Fibroblast of lung (primary cell): Measurements from ENCODE around the gene RPS25.

Experiments used
- EZH2 ChIP-seq: IDR thresholded peaks from 2 replicates; pipeline ENCODE4 v1.5.1; 2012; ENCODE audit warnings: low read length, control low read depth, mild to moderate bottlenecking; ENCODE audit errors: missing control alignments
- TF ChIP-seq, protein P1 (sequence below), 2 donors: IDR thresholded peaks in 1 of 2; conservative IDR thresholded peaks in 1 of 2; 1 replicate in 1 of 2; 2 replicates in 1 of 2; pipeline ENCODE4 v1.5.1; 2011 to 2012; ENCODE audit warnings: low read length in 2 of 2, control low read depth in 1 of 2, inconsistent platforms in 1 of 2, low read depth in 1 of 2, mild to moderate bottlenecking in 1 of 2

DNA sequence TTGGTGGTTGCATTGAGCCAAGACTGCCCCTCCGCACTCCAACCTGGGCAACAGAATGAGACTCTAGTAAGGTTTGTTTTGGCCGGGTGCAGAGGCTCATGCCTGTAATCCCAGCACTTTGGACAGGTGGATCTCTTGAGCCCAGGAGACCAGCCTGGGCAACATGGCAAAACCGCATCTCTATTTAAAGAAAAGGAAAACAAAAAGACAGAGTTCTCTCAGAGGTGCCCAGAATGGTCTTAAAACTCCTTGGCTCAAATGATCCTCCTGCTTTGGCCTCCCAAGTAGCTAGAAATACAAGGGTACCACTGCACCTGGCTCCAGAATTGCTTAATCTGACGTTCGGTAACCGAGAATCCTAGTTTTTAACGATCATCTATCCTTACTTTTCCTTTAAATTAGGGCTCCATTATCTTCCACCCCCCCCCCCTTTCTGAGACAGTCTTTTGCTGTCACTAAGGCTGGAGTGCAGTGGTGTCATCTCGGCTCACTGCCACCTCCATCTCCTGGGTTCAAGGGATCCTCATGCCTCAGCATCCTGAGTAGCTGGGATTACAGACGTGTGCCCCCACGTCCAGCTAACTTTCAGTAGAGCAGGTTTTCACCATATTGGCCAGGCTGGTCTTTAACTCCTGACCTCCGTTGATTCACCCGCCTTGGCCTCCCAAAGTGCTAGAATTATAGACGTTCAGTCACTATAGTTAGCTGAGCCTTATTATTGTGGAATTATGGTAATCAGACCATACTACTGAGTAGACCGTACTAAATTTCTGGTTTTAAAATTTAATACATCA is 1.7 kb downstream of the RPS25 start:
- TF ChIP-seq, protein P1, sequence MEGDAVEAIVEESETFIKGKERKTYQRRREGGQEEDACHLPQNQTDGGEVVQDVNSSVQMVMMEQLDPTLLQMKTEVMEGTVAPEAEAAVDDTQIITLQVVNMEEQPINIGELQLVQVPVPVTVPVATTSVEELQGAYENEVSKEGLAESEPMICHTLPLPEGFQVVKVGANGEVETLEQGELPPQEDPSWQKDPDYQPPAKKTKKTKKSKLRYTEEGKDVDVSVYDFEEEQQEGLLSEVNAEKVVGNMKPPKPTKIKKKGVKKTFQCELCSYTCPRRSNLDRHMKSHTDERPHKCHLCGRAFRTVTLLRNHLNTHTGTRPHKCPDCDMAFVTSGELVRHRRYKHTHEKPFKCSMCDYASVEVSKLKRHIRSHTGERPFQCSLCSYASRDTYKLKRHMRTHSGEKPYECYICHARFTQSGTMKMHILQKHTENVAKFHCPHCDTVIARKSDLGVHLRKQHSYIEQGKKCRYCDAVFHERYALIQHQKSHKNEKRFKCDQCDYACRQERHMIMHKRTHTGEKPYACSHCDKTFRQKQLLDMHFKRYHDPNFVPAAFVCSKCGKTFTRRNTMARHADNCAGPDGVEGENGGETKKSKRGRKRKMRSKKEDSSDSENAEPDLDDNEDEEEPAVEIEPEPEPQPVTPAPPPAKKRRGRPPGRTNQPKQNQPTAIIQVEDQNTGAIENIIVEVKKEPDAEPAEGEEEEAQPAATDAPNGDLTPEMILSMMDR (conservative IDR thresholded peaks at IDR 0.05 in 1 of 2, IDR thresholded peaks at IDR 0.05 in 1 of 2; ENCODE audit: low read depth in 1 of 2, low read length in 2 of 2) = no peak
- no peak for TF ChIP-seq EZH2
